ENCODE results near the gene GABRD. TPM values are rescaled to one million over a fixed set of nuclear protein-coding genes. Genes with fewer than 3 reads are reported as not detected.
"Not testable (repeated sequence)": the region's sequence is repeated elsewhere in the genome, so short reads cannot be mapped to it uniquely, and the experiment has no call there.

GABRD gene, protein sequence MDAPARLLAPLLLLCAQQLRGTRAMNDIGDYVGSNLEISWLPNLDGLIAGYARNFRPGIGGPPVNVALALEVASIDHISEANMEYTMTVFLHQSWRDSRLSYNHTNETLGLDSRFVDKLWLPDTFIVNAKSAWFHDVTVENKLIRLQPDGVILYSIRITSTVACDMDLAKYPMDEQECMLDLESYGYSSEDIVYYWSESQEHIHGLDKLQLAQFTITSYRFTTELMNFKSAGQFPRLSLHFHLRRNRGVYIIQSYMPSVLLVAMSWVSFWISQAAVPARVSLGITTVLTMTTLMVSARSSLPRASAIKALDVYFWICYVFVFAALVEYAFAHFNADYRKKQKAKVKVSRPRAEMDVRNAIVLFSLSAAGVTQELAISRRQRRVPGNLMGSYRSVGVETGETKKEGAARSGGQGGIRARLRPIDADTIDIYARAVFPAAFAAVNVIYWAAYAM
- total RNA-seq (2014; rRNA removed; shearing (Covaris generic)): 0.16 and 0.45 TPM in 2 replicates
- 1.3 and 3.3 TPM in 2 replicates for polyA plus RNA-seq (2015; cell fraction: cytosol; rRNA removed)
- 1.1 and 1.3 TPM in 2 replicates for polyA plus RNA-seq (2015; cell fraction: nucleus; rRNA removed)

DNA sequence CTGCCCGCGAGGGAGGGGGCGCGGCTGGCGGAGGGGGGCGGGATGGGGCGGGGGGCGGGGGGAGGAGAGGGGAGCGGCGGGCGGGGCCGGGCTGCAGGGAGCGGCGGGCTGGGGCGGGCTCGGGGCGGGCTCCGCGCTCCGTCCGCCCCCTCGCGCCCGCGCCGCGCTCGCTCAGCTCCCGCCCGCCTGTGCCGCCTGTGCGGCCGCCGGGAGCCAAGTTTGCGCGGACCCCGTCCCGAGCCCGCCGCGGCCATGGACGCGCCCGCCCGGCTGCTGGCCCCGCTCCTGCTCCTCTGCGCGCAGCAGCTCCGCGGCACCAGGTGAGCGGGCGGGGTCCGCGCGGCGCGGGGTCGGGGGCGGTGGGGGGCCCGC lies at the start of gene GABRD:
GABRD (plus strand) TSS at position 174 of the 372 bp plus-strand sequence; CDS start at position 253, 79 bp downstream.
- DNase-seq (ENCODE audit: low read depth, low spot score): no peak
- in situ Hi-C loops (cut with HindIII; ENCODE audit: low pct_unique_long_range_greater_than_20kb, low sequenced_read_pairs): no loop called here

DNA sequence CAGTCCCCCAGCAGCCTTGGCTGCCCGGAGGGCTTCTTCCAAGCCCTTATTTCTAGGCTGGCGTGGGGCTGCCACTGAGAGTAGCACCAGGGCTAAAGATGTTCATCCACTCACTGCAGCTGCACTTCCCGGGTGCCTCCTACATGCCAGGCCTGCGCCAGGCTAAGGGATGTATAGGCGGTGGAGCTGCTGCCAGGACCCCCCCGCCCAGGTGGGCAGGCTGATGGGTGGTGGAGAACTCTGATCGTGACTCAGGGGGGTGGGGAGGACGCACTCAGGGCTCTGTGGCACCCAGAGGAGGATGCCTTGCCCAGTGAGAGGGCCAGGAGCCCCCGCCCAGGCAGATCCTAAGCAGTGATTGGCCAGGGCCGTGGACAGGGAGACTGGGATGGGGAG lies 49.6 kb upstream of the GABRD start:
- in situ Hi-C loops (cut with HindIII; ENCODE audit: low pct_unique_long_range_greater_than_20kb, low sequenced_read_pairs): no loop called here
- no peak for DNase-seq (ENCODE audit: low read depth, low spot score)

DNA sequence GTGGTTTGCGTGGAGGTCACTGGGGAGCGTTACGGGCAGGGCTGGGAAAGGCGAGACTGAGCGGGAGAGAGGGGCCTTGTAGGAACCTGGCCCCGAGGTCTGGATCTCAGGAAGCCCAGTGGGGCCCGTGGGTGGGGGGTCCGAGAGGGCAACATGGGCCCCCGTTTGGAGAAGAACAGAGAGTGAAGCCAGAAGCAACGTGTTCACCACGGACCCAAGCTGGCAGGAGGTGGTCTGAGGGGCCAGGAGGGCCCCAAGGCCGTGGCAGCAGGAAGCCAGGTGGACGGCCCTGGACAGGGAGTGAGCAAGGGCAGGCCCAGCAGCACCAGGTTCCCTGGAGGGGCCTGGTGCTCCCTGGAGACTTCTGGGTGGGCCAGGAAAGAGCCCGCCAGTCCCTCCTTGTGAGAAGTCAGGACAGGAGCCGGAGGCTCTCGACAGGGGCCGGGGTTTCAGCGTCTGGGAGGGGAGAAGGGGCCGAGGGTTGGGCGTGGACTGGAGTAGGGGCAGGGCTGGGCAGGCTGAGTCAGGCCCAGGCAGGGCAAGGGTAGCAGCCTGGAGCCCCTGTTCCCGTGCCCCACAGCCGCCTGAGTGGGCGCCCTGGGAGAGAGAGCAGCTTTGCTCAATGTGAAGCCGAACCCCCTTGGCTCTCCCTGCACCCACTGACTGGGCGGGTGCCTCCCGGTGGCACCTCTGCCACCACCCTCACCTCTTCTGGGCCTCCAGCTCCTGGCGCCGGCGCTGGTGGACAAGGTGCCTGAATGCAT lies 49.0 kb upstream of the GABRD start:
- no peak for DNase-seq (ENCODE audit: low read depth, low spot score)
- in situ Hi-C loops (cut with HindIII; ENCODE audit: low pct_unique_long_range_greater_than_20kb, low sequenced_read_pairs): no loop called here

DNA sequence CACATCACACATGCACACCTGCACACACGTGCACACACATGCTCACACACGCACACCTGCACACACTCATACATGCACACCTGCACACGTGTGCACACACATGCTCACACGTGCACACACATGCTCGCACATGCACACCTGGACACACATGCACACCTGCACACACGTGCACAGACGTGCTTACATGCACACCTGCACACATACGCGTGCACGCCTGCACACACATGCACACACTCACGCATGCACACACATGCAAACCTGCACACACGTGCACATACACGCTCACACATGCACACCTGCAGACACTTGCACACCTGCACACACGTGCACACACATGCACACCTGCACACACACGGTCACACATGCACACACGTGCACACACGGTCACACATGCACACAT lies 48.1 kb upstream of the GABRD start:
- in situ Hi-C loops (cut with HindIII; ENCODE audit: low pct_unique_long_range_greater_than_20kb, low sequenced_read_pairs): no loop called here
- DNase-seq (ENCODE audit: low read depth, low spot score): no peak

DNA sequence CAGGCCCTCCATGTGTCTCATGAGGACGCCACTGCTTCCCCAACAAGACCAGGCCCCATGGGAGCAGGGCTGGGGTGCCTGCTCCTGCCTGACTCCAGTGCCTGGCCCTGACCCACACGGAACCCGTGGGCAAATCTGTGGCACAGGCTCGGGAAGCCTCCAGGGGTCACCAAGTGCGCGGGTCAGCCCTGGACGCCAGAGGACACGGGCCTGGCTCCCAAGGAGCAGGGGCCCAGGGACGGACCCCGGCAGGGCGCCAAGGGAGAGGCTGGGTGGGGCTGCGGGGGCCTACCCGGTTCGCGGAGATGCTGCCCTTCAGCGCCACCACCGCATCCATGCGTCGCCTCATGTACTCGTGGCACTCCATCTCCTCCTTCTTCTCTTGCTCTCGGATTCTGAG lies 47.5 kb upstream of the GABRD start:
- in situ Hi-C loops (cut with HindIII; ENCODE audit: low pct_unique_long_range_greater_than_20kb, low sequenced_read_pairs): no loop called here
- DNase-seq (ENCODE audit: low read depth, low spot score): no peak

DNA sequence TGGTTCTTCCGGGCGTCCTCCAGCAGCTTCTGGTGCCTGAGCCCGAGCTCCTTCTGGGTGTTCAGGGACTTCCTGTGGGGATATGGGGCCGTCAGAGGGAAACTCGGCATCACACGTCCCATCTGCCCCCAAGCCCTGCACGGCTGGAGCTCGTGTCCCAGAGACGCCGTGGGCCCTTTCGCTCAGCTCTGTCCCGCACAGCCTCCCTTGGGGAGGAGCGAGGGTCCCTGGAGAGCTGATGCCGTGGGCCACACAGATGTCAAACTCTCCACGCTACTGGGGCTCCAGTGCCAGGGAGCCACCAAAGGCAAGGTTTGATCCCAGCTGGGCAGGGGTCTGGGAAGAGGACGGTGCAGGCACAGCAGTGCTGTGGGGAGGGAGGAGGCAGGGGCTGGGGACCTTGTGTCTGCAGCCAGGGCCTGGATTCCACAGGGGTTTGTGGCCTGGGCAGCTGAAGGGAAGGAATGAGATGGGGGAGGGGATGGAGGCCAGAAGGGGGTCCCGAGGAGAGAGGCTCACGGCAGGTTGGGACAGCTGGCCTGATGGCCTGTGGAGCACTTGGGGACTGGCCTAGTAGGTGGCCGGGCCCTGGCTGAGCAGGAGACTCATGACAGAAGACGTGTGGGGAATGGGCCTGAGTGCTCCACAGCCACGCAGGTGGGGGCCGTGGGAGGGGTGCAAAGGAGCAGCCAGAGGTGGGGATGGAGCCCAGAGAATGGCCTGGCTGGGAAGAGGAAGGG lies 46.0 kb upstream of the GABRD start:
- no peak for DNase-seq (ENCODE audit: low read depth, low spot score)
- in situ Hi-C loops (cut with HindIII; ENCODE audit: low pct_unique_long_range_greater_than_20kb, low sequenced_read_pairs): no loop called here

DNA sequence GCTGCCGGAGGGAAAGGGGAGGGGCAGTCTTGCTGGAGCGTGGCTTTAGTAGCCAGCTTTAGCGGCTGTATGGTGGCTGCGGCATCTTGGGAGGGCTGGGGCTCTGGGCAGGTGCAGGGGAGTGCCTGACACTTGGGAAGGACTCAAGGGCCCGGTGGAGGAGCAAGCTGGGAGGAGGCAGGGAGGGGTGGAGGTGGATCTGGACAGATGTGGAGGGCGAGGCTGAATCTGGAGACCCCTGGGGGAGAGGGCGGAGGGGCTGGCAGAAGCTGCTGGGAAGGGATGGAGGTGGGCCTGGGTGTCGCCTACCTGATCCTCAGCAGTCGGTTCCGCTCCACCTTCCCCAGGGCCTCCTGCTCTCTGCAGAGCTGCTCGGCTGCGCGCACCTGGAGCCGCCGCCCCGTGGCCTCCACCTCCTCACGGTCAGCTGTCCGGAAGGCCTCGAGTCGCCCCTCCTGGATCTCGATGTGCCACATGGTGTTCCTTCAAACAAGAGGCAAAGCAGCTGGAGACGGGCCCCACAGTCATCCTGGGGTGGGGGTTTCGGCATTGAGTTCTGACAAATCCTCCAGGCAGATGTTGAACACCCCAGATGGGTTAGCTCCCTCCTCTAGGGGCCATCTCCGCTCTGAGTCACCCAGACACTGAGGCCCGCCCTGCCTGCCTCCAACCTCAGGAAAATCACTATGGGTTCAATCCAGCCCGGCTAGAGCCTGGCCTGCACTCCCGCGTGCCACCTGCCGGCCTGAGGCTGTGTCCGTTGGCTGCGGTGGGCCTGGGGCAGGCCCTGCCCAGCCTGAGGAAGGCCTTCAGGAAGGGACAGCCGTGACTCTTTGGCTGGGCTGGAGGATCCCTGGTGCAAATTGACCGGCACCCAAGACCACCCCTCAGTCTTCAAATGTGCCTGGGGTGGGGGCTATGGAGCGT lies 45.2 kb upstream of the GABRD start:
- in situ Hi-C loops (cut with HindIII; ENCODE audit: low pct_unique_long_range_greater_than_20kb, low sequenced_read_pairs): no loop called here
- no peak for DNase-seq (ENCODE audit: low read depth, low spot score)

DNA sequence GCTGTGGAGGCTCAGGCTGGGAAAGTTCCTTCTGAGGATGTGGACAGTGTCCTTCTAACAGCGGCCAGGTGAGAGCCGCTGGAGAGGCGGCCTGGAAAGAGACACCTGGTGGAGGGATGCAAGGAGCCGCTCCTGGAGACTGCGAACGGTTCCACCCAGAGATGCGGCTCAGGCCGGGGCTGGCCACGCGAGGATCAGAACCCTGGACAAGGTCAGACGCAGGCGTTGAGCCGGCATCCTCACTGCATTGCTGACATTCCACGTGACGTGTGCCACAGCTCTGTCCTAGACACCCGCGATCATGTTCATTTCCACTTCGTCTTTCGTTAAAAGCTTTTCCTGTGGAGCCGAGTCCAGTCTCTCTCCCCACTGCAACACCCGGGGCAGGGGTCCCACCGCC lies 44.3 kb upstream of the GABRD start:
- in situ Hi-C loops (cut with HindIII; ENCODE audit: low pct_unique_long_range_greater_than_20kb, low sequenced_read_pairs): no loop called here
- no peak for DNase-seq (ENCODE audit: low read depth, low spot score)

DNA sequence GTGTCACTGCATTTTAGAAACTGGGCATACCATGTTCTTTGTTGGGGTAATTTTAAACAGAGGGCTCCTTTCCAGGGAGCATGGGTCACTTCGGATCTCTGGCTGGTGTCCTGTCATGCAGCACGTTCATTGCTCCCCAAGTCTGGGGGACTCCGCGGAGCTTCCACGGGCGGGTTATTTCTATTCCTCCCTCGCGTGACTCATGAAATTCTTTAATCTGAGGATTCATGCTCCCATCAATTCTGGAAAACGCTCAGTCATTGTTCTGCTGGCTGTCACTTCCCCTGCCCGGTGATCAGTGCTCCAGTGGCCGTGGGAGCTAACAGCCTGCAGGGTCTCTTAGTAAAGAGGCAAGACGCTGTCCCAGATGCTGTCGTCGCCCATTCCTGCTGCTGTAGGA lies 43.6 kb upstream of the GABRD start:
- in situ Hi-C loops (cut with HindIII; ENCODE audit: low pct_unique_long_range_greater_than_20kb, low sequenced_read_pairs): no loop called here
- no peak for DNase-seq (ENCODE audit: low read depth, low spot score)

DNA sequence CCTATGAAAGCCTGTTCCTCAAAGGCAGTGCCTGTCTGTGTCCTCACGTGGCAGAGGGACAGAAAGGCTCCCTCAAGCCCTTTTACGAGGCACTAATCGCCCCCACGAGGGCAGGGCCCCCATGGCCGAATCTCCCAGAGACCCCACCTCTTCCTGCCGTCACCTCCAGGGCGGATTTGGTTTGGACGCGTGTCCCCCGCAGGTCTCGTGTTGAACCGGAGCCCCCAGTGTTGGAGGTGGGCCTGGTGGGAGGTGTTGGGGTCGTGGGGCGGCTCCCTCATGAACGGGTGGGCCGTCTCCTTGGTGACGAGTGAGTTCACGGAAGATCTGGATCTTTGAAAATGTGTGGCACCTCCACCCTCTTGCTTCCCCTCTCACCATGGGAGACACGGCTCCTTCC lies 43.1 kb upstream of the GABRD start:
- DNase-seq (ENCODE audit: low read depth, low spot score): no peak
- in situ Hi-C loops (cut with HindIII; ENCODE audit: low pct_unique_long_range_greater_than_20kb, low sequenced_read_pairs): no loop called here

DNA sequence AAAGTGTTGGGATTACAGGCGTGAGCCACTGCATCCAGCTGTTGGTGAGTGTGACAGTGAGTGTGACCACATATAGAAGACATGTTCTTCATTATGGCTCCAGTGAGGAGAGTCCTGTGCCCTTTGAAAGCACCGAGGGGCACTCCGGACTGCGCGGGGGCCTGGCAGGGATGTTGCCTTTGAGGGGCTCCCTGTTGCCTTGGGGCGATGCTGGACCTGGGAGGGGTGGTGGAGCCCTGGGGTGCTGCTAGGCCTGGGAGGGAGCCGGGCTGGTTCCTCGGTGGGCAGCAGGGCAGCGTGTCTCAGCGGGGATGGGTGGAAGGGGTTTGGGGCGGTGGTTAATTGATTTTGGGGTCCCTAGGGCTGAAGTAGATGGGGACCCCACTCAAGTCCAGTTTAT lies 41.0 kb upstream of the GABRD start:
- in situ Hi-C loops (cut with HindIII; ENCODE audit: low pct_unique_long_range_greater_than_20kb, low sequenced_read_pairs): no loop called here
- DNase-seq (ENCODE audit: low read depth, low spot score): no peak

DNA sequence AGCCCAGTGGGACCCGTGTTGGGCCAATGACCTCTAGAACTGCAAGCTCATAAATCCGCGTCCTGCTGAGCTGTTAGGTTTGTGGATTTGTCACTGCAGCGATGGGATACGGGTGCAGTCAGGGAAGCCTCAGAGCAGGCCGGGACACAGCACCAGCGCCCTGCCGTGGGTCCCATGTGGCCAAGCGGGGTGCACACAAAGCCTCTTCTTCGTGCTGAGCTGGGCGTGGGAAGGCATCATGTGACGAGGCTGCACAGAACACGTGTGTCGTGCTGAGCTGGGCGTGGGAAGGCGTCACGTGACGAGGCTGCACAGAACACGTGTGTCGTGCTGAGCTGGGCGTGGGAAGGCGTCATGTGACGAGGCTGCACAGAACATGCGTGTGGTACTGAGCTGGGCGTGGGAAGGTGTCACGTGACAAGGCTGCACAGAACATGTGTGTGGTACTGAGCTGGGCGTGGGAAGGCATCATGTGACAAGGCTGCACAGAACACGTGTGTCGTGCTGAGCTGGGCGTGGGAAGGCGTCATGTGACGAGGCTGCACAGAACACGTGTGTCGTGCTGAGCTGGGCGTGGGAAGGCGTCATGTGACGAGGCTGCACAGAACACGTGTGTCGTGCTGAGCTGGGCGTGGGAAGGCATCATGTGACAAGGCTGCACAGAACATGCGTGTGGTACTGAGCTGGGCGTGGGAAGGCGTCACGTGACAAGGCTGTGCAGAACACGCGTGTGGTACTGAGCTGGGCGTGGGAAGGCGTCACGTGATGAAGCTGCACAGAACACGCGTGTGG lies 40.3 kb upstream of the GABRD start:
- in situ Hi-C loops (cut with HindIII; ENCODE audit: low pct_unique_long_range_greater_than_20kb, low sequenced_read_pairs); DNase-seq (ENCODE audit: low read depth, low spot score): not testable (repeated sequence)

DNA sequence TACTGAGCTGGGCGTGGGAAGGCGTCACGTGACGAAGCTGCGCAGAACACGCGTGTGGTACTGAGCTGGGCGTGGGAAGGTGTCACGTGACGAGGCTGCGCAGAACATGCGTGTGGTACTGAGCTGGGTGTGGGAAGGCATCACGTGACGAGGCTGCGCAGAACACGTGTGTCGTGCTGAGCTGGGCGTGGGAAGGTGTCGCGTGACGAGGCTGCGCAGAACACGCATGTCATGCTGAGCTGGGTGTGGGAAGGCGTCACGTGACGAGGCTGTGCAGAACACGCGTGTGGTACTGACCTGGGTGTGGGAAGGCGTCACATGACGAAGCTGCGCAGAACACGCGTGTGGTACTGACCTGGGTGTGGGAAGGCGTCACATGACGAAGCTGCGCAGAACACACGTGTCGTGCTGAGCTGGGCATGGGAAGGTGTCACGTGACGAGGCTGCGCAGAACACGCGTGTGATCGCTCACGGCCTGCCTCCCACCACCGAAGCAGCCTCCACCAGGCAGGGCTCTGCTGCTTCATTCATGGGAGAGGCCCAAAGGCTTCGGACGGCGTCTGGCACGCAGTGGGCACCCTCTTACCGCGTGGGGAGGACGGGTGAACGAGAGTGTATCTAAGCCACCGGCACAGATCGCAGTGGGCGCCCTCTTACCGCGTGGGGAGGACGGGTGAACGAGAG lies 39.5 kb upstream of the GABRD start:
- in situ Hi-C loops (cut with HindIII; ENCODE audit: low pct_unique_long_range_greater_than_20kb, low sequenced_read_pairs): no loop called here
- DNase-seq (ENCODE audit: low read depth, low spot score): no peak

DNA sequence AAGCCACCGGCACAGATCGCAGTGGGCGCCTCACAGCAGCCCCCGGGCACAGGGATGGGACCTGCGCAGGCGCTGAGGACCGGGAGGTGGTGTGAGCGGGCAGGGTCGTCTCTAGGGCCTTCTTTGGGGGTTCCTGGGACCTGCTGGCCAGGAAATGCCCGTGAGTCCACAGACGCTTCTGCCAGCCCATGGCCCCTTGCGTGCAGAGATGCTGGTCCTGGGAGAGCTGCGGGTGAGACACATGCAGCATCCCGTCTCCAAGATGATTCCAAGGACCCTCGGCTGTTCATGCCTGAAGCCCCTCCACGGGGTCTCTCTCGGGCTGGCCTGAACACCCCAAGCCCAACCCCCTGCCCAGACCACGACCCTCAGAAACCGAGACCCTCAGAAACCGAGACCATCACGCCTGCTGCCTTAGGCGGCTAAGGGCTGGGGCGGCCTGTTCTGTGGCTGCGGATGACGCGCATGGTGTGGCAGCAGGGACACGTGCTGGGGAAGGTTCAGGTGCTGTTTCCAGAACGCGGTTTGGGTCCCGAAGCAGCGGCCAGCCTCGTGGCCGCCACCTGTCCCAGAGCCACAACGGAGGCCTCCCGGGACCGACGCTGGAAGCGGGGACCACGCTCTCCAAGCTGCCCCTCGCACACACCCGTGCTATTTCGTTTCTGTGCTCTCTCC lies 38.5 kb upstream of the GABRD start:
- no peak for DNase-seq (ENCODE audit: low read depth, low spot score)
- in situ Hi-C loops (cut with HindIII; ENCODE audit: low pct_unique_long_range_greater_than_20kb, low sequenced_read_pairs): no loop called here

DNA sequence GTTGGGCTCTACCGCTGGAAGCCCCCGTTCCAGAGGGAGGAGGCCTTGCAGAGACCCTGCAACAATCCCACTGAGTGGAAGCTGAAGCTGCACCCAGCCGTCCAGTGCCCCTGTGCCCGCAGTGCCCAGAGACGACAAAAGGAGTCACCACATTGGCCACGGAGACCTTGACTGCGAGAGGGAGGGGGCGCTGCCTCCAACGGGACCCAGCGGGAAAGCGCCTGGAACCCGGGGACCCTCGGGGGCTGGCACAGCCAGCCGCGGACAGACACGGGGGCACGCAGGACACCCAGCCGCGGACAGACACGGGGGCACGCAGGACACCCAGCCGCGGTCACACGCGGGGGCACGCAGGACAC lies 38.0 kb upstream of the GABRD start:
- no peak for DNase-seq (ENCODE audit: low read depth, low spot score)
- in situ Hi-C loops (cut with HindIII; ENCODE audit: low pct_unique_long_range_greater_than_20kb, low sequenced_read_pairs): no loop called here
